ENCODE measurements around the gene SLF2. TPM values are rescaled to one million over a fixed set of nuclear protein-coding genes. Genes with fewer than 3 reads are reported as not detected.

The SLF2 gene
- total RNA-seq, 2 donors from 2014 or later: 41.3 to 44.1 TPM

GRCh38 chr10:100939763-100940344, 27.1 kb downstream of the SLF2 start:
- no peaks in the 10 kb centered on the region for H3K27me3 Mint-ChIP-seq
- no peak for ATAC-seq (replicated peaks)
- no peak overlapping the region for H3K27ac Mint-ChIP-seq
- peaks cover 10% of the 10 kb centered on the region for H3K4me1 Mint-ChIP-seq
- no peak overlapping the region for H3K4me3 Mint-ChIP-seq
- peaks cover 83% of the 10 kb centered on the region for H3K36me3 Mint-ChIP-seq (ENCODE audit: low read depth)
- H3K9me3 Mint-ChIP-seq: no peaks in the 10 kb centered on the region

GRCh38 chr10:100942229-100942628, 29.5 kb downstream of the SLF2 start:
- Mint-ChIP-seq H3K4me1 (peaks cover 10% of the 10 kb centered on the region), H3K36me3 (ENCODE audit: low read depth) (peaks cover 91% of the 10 kb centered on the region), H3K27ac (no peak overlapping the region), H3K4me3 (no peak overlapping the region), H3K27me3 (no peaks in the 10 kb centered on the region), H3K9me3 (no peaks in the 10 kb centered on the region)
- no peak for ATAC-seq (replicated peaks)

- Mint-ChIP-seq H3K36me3 (ENCODE audit: low read depth) (peaks cover 88% of the 10 kb centered on the region), H3K4me1 (peaks cover 10% of the 10 kb centered on the region), H3K9me3 (no peaks in the 10 kb centered on the region), H3K4me3 (peak overlapping the region; percentile 41), H3K27ac (peak overlapping the region; percentile 77), H3K27me3 (no peaks in the 10 kb centered on the region)
- peak; percentile 53 for ATAC-seq (replicated peaks)
Measured at GRCh38 chr10:100943508-100943907, 30.7 kb downstream of the SLF2 start.

- H3K27me3 Mint-ChIP-seq: no peaks in the 10 kb centered on the region
- H3K36me3 Mint-ChIP-seq (ENCODE audit: low read depth): peaks cover 88% of the 10 kb centered on the region
- H3K4me3 Mint-ChIP-seq: no peak overlapping the region
- no peak for ATAC-seq (replicated peaks)
- peaks cover 10% of the 10 kb centered on the region for H3K4me1 Mint-ChIP-seq
- H3K27ac Mint-ChIP-seq: no peak overlapping the region
- H3K9me3 Mint-ChIP-seq: no peaks in the 10 kb centered on the region
Measured at GRCh38 chr10:100945754-100946153, 33.0 kb downstream of the SLF2 start.

GRCh38 chr10:100948916-100949315, 36.2 kb downstream of the SLF2 start:
- no peak overlapping the region for H3K27ac Mint-ChIP-seq
- no peaks in the 10 kb centered on the region for H3K9me3 Mint-ChIP-seq
- H3K4me1 Mint-ChIP-seq: no peaks in the 10 kb centered on the region
- H3K4me3 Mint-ChIP-seq: no peak overlapping the region
- H3K27me3 Mint-ChIP-seq: no peaks in the 10 kb centered on the region
- peaks cover 87% of the 10 kb centered on the region for H3K36me3 Mint-ChIP-seq (ENCODE audit: low read depth)
- ATAC-seq (replicated peaks): no peak

- Mint-ChIP-seq H3K36me3 (ENCODE audit: low read depth) (peaks cover 94% of the 10 kb centered on the region), H3K27ac (no peak overlapping the region), H3K4me1 (no peaks in the 10 kb centered on the region), H3K9me3 (no peaks in the 10 kb centered on the region), H3K4me3 (no peak overlapping the region), H3K27me3 (no peaks in the 10 kb centered on the region)
- no peak for ATAC-seq (replicated peaks)
Measured at GRCh38 chr10:100960251-100960650, 47.5 kb downstream of the SLF2 start.

GRCh38 chr10:100962351-100963080, 49.8 kb downstream of the SLF2 start:
- Mint-ChIP-seq H3K9me3 (no peaks in the 10 kb centered on the region), H3K27me3 (no peaks in the 10 kb centered on the region), H3K36me3 (ENCODE audit: low read depth) (peaks cover 77% of the 10 kb centered on the region), H3K4me1 (no peaks in the 10 kb centered on the region), H3K4me3 (no peak overlapping the region), H3K27ac (no peak overlapping the region)
- no peak for ATAC-seq (replicated peaks)

- ATAC-seq (replicated peaks): no peak
- Mint-ChIP-seq H3K4me3 (no peak overlapping the region), H3K27ac (no peak overlapping the region), H3K4me1 (peaks cover 10% of the 10 kb centered on the region), H3K36me3 (ENCODE audit: low read depth) (peaks cover 67% of the 10 kb centered on the region), H3K9me3 (no peaks in the 10 kb centered on the region), H3K27me3 (no peaks in the 10 kb centered on the region)
Measured at GRCh38 chr10:100963826-100964225, 51.1 kb downstream of the SLF2 start.

- Mint-ChIP-seq H3K27me3 (no peaks in the 10 kb centered on the region), H3K9me3 (no peaks in the 10 kb centered on the region), H3K4me3 (no peak overlapping the region), H3K36me3 (ENCODE audit: low read depth) (peaks cover 47% of the 10 kb centered on the region), H3K27ac (no peak overlapping the region), H3K4me1 (peaks cover 11% of the 10 kb centered on the region)
- ATAC-seq (replicated peaks): no peak
Measured at GRCh38 chr10:100965820-100966219, 53.1 kb downstream of the SLF2 start.

- H3K27me3 Mint-ChIP-seq: no peaks in the 10 kb centered on the region
- ATAC-seq (replicated peaks): no peak
Measured at GRCh38 chr10:100966887-100967286, 54.1 kb downstream of the SLF2 start.

GRCh38 chr10:100967332-100967731, 54.6 kb downstream of the SLF2 start:
- Mint-ChIP-seq H3K27me3 (no peaks in the 10 kb centered on the region), H3K4me3 (no peak overlapping the region), H3K4me1 (peaks cover 11% of the 10 kb centered on the region), H3K9me3 (no peaks in the 10 kb centered on the region), H3K27ac (no peak overlapping the region), H3K36me3 (ENCODE audit: low read depth) (peaks cover 32% of the 10 kb centered on the region)
- ATAC-seq (replicated peaks): no peak

More at GRCh38 chr10:100966887-100967286, 54.1 kb downstream of the SLF2 start:
- Mint-ChIP-seq H3K36me3 (ENCODE audit: low read depth) (peaks cover 37% of the 10 kb centered on the region), H3K27ac (no peak overlapping the region), H3K4me3 (no peak overlapping the region), H3K4me1 (peaks cover 11% of the 10 kb centered on the region), H3K9me3 (no peaks in the 10 kb centered on the region)

GRCh38 chr10:100968062-100968736, 55.4 kb downstream of the SLF2 start:
- Mint-ChIP-seq H3K4me1 (peaks cover 11% of the 10 kb centered on the region), H3K27me3 (no peaks in the 10 kb centered on the region), H3K36me3 (ENCODE audit: low read depth) (peaks cover 24% of the 10 kb centered on the region), H3K27ac (no peak overlapping the region), H3K4me3 (peak overlapping the region; percentile 55), H3K9me3 (no peaks in the 10 kb centered on the region)
- no peak for ATAC-seq (replicated peaks)

- no peaks in the 10 kb centered on the region for H3K27me3 Mint-ChIP-seq
- peak; percentile 13 for ATAC-seq (replicated peaks)
- H3K27ac Mint-ChIP-seq: no peak overlapping the region
Measured at GRCh38 chr10:100968863-100969186, 56.1 kb downstream of the SLF2 start.

GRCh38 chr10:100969187-100970075, 56.7 kb downstream of the SLF2 start, which contains the start of gene SEMA4G:
TSS of gene SEMA4G (plus strand) at chr10:100969504. CDS start at chr10:100972913, 3,409 bp downstream.
- Mint-ChIP-seq H3K36me3 (ENCODE audit: low read depth) (peaks cover 11% of the 10 kb centered on the region), H3K9me3 (no peaks in the 10 kb centered on the region), H3K27me3 (no peaks in the 10 kb centered on the region), H3K4me3 (peak within 1 kb of the TSS; percentile 55), H3K27ac (no peak within 1 kb of the TSS), H3K4me1 (peaks cover 11% of the 10 kb centered on the region)
- peak; percentile 76 for ATAC-seq (replicated peaks)

More at GRCh38 chr10:100968863-100969186, 56.1 kb downstream of the SLF2 start:
- Mint-ChIP-seq H3K36me3 (ENCODE audit: low read depth) (peaks cover 17% of the 10 kb centered on the region), H3K4me3 (peak overlapping the region; percentile 55), H3K4me1 (peaks cover 11% of the 10 kb centered on the region), H3K9me3 (no peaks in the 10 kb centered on the region)
